ENCODE data around the gene TRANK1.

DNA sequence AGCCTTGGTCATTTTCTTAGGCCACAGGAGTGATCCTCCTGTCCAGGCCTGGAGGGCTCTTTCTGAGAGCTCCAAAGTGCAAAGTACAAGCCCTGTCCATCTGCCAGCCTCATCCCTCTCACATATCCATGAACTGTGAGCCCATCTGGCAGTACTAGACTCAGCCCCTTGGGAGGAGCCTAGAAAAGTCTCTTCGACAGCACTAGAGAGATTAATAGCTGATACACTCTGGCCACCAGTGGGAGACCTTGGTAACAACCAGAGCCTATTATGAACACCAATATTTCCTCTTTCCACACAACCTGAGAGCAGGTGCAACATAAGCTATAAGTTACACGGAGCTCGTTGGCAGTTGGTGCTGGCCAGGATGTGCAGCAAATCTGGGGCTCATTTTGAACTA, 121.0 kb downstream of the TRANK1 start:
- TF ChIP-seq CTCF (IDR thresholded peaks at IDR 0.05) (no peak), POLR2A (IDR thresholded peaks at IDR 0.05) (no peak), POLR2AphosphoS5 (IDR thresholded peaks at IDR 0.05) (no peak)

All from prostate gland (tissue), 2 donors.